ENCODE data around the gene CEP164.

- no peak for TF ChIP-seq CTCF (IDR thresholded peaks at IDR 0.05; ENCODE audit: control extremely low read depth in 1 of 3, insufficient read depth in 1 of 3, low read depth in 1 of 3, low read length in 3 of 3)
- no peak for TF ChIP-seq BRCA1 (IDR thresholded peaks at IDR 0.05; ENCODE audit: low read depth, low read length)
- TF ChIP-seq SIN3A (conservative IDR thresholded peaks at IDR 0.05 in 1 of 2, IDR thresholded peaks at IDR 0.05 in 1 of 2; ENCODE audit: low read depth in 1 of 2, low read length in 2 of 2), result no peak
- TF ChIP-seq EP300 (IDR thresholded peaks at IDR 0.05; ENCODE audit: borderline replicate concordance in 1 of 2, low read depth in 2 of 2, low read length in 2 of 2), result no peak
- TF ChIP-seq EZH2 (IDR thresholded peaks at IDR 0.05; ENCODE audit: low read depth, low read length, severe bottlenecking), result no peak
- TF ChIP-seq CHD2 (IDR thresholded peaks at IDR 0.05; ENCODE audit: low read length), result no peak
- TF ChIP-seq SRF (IDR thresholded peaks at IDR 0.05; ENCODE audit: low read depth, low read length), result no peak
These were observed 47.8 kb upstream of the CEP164 start for GRCh38 chr11:117279711-117280376.
